Body of pancreas (tissue), 4 donors: ENCODE results near the gene TBC1D7. TPM values are rescaled to one million over a fixed set of nuclear protein-coding genes. Genes with fewer than 3 reads are reported as not detected.

Source experiments
- ATAC-seq: fragments of 150-250 bp; one replicate; pipeline ENCODE4 v1.9.1; 2016
- DNase-seq, 4 donors: peaks; one replicate each; pipeline ENCODE4 v3.0.0-alpha.2; 2019
- H3K27ac ChIP-seq, 4 donors: fragments of 200-600 bp; sonication (generic); 1 replicate in 3 of 4; 2 replicates in 1 of 4; pipeline versions ENCODE4 v1.5.1 to v1.6.1; 2016 to 2019; ENCODE audit warnings: mild to moderate bottlenecking in 1 of 4, mixed read lengths in 1 of 4, moderate library complexity in 1 of 4
- H3K27me3 ChIP-seq, 2 donors: fragments of 200-600 bp; sonication (generic); one replicate each; pipeline ENCODE4 v1.6.0; 2016; ENCODE audit warnings: mild to moderate bottlenecking in 1 of 2
- H3K36me3 ChIP-seq, 2 donors: fragments of 200-600 bp; sonication (generic); replicated peaks in 1 of 2; 2 replicates each; pipeline ENCODE4 v1.5.1; 2016; ENCODE audit warnings: low read depth in 2 of 2; ENCODE audit not compliant: insufficient read depth in 1 of 2
- H3K4me1 ChIP-seq: fragments of 200-600 bp; sonication (generic); one replicate; pipeline ENCODE4 v1.6.0; 2016
- H3K4me3 ChIP-seq, 2 donors: fragments of 200-600 bp; sonication (generic); 1 replicate in 1 of 2; 2 replicates in 1 of 2; pipeline ENCODE4 v1.5.1; 2016 to 2019
- H3K9me3 ChIP-seq, 3 donors: fragments of 200-600 bp; sonication (generic); 1 replicate in 2 of 3; 2 replicates in 1 of 3; pipeline ENCODE4 v1.5.1; 2016
- POLR2A ChIP-seq, 3 donors: fragments of 450-650 bp; IDR thresholded peaks; one replicate each; pipeline ENCODE4 v1.6.1; 2016; ENCODE audit warnings: antibody characterized with exemption in 3 of 3, mild to moderate bottlenecking in 2 of 3
- WGBS, 2 donors: methylation state at CpG; one replicate each; pipeline ENCODE4 v1.1.5; 2017; 5-methylcytosine and 5-hydroxymethylcytosine counted together
- intact Hi-C: fragments of 100-400 bp; cut with DNase I; formaldehyde crosslinking; loops from one replicate; pipeline ENCODE4 v1.15.1; 2023
- total RNA-seq, 2 donors: library from RNA; depleted of rRNA; stranded (reverse); fragments of >200 nt; gene quantifications; one replicate each; pipeline ENCODE4 v1.1.0, GENCODE V29; 2016
- TF ChIP-seq, protein P1 (sequence below), 7 experiments: fragments of 450-650 bp in 4 of 7; fragments of 200-600 bp in 3 of 7; sonication (generic) in 3 of 7; IDR thresholded peaks; one replicate each; pipeline ENCODE4 v1.5.1; 2016 to 2019; ENCODE audit warnings: antibody characterized with exemption in 7 of 7

TBC1D7 gene
- total RNA-seq, 2 donors from 2014 or later: 12.5 to 15.2 TPM

DNA sequence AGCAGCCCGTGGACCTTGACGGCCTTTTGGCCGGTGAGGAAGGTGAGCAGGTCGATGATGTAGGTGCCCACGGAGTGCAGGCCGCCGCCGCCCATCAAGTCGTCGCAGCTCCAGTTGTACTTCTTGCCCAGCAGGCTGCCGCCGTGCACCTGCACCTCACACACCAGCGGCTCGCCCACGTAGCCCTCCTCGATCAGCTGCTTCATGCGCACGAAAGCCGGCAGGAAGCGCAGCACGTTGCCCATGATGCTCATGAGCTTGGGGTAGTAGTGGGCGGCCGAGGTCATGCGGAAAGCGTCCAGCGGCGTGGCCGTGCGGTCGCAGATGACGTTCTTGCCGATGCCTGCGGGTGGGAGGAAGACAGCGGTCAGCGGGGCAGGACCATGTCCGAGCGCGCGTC, 37.0 kb upstream of the TBC1D7 start:
- no peaks in the 10 kb centered on the region for H3K9me3 ChIP-seq
- no peak for ATAC-seq
- H3K4me1 ChIP-seq: peaks cover 7% of the 10 kb centered on the region
- H3K36me3 ChIP-seq: no peaks in the 10 kb centered on the region
- intact Hi-C loops: no loop called here
- no peak overlapping the region for H3K4me3 ChIP-seq
- H3K27ac ChIP-seq: no peak overlapping the region
- no peak for DNase-seq
- H3K27me3 ChIP-seq: no peaks in the 10 kb centered on the region
- TF ChIP-seq, protein P1, sequence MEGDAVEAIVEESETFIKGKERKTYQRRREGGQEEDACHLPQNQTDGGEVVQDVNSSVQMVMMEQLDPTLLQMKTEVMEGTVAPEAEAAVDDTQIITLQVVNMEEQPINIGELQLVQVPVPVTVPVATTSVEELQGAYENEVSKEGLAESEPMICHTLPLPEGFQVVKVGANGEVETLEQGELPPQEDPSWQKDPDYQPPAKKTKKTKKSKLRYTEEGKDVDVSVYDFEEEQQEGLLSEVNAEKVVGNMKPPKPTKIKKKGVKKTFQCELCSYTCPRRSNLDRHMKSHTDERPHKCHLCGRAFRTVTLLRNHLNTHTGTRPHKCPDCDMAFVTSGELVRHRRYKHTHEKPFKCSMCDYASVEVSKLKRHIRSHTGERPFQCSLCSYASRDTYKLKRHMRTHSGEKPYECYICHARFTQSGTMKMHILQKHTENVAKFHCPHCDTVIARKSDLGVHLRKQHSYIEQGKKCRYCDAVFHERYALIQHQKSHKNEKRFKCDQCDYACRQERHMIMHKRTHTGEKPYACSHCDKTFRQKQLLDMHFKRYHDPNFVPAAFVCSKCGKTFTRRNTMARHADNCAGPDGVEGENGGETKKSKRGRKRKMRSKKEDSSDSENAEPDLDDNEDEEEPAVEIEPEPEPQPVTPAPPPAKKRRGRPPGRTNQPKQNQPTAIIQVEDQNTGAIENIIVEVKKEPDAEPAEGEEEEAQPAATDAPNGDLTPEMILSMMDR (IDR thresholded peaks at IDR 0.05): no peak
- no peak for TF ChIP-seq POLR2A (IDR thresholded peaks at IDR 0.05)
- WGBS, 2 donors: 91 to 98% methylated on average over 28 to 31 of the region's 39 CpGs

DNA sequence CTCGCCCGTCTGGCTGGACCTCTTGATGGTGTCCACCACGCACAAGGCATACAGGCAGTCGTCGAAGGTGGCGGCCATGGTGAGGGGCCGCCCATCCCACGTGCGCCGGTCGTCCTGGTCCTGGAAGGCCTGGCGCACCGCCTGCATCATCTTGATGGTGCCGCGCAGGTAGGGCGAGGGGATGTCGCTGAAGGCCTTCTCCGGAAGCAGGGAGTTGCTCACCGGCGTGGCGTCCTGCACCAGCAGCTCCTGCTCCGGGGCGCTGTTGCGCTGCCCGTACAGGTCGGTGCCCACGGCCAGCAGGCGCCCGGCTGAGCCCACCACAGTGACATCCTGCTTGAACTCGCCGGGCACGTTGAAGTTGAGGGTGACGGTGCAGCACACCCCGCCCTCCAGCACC, 36.5 kb upstream of the TBC1D7 start:
- Histone ChIP-seq H3K4me1 (peaks cover 7% of the 10 kb centered on the region), H3K36me3 (no peaks in the 10 kb centered on the region), H3K9me3 (no peaks in the 10 kb centered on the region), H3K4me3 (no peak overlapping the region), H3K27me3 (no peaks in the 10 kb centered on the region), H3K27ac (no peak overlapping the region)
- 95% methylated on average over 30 of the region's 34 CpGs; no CpG with 5 or more reads in 1 of the 2 donors for WGBS, 2 donors
- TF ChIP-seq, protein P1 (IDR thresholded peaks at IDR 0.05): no peak
- no peak for TF ChIP-seq POLR2A (IDR thresholded peaks at IDR 0.05)
- DNase-seq: no peak
- ATAC-seq: no peak
- intact Hi-C loops: no loop called here

DNA sequence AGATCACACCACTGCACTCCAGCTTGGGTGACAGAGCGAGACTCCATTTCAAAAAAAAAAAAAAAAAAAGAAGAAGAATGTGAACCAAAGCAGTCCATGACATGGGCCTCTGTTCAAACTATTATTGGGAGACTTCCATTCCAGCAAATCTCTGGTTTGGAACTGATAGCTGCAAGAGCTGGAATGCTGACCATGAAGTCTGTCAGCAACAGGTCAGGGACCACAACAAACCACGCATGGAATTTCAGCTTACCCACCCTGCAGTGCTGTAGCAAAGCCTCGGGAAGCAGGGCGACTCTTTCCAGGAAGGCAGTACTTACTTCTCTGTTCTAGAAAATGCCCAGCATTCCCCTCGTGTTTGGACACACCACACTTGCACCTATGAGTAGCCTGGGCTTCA, 34.1 kb upstream of the TBC1D7 start:
- TF ChIP-seq POLR2A (IDR thresholded peaks at IDR 0.05): no peak
- TF ChIP-seq, protein P1 (IDR thresholded peaks at IDR 0.05): no peak
- no peak for DNase-seq
- Histone ChIP-seq H3K27ac (no peak overlapping the region), H3K4me1 (no peaks in the 10 kb centered on the region), H3K9me3 (no peaks in the 10 kb centered on the region), H3K4me3 (no peak overlapping the region), H3K27me3 (no peaks in the 10 kb centered on the region), H3K36me3 (no peaks in the 10 kb centered on the region)
- no peak for ATAC-seq
- WGBS, 2 donors: 73 to 76% methylated on average over 5 of the region's 5 CpGs
- intact Hi-C loops: no loop called here

DNA sequence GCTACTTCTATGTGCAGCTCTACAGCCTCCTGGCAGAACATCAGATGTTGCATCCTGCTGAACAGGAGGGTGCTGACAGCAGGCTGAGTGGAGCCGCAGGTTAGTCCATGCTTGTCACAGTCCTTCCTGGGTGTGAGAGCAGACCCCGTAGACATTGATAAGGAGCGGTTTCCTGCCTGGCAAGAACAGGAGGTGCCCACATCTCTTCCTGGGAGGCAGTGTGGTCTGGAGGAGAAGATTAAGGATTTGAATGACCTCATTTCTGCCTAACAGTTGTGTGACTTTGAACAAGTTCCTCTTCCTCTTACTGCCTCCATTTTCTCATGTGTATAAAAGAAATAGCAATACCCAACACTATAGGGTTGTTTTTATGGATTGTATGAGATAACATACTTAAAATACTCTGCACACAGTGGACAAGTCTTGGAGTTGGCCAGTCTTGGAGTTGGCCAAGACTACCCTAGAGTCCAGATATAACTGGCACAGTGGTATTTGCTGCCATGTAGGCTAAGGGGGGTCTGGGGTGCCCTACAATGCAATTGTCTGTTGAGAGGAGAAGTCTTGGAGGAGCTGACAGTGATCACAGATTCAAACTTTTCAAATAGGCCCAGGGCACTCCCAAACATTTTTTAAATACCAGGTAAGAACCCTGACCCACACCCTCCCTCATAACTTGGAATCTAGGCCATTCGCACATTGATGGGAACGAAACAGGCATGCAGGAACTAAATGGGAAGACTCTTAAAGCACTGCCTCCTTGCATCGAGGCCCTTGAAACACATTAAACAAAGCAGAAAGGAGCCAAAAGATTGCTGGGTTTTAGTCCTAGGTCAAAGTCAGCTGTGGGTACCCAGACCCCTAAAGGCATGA, 32.6 kb upstream of the TBC1D7 start:
- ATAC-seq (no peak), DNase-seq (no peak)
- H3K4me3 ChIP-seq: no peak overlapping the region
- H3K27me3 ChIP-seq: no peaks in the 10 kb centered on the region
- no peak overlapping the region for H3K27ac ChIP-seq
- intact Hi-C loops: no loop called here
- no peak for TF ChIP-seq POLR2A (IDR thresholded peaks at IDR 0.05)
- H3K36me3 ChIP-seq: no peaks in the 10 kb centered on the region
- 81 to 89% methylated on average over 6 of the region's 6 CpGs for WGBS, 2 donors
- no peaks in the 10 kb centered on the region for H3K9me3 ChIP-seq
- H3K4me1 ChIP-seq: no peaks in the 10 kb centered on the region

DNA sequence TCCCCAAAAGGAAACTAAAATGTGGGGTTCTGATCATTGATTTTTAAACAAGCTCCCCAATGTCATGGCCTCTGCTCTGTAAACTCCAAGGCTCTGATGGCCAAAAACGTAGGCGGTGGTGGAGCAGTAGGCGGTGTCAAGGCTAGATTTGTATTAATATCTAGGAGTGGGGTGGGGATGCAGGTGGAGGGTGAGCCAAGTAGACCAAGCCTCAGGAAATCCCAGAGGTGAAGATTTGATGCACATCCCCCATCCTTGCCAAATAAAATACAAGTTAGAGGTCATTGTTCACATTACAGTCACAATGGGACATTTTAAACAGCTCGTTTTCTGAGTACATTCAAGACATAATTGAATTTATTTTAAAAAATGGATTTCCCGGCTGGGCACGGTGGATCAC, 30.9 kb upstream of the TBC1D7 start:
- Histone ChIP-seq H3K9me3 (no peaks in the 10 kb centered on the region), H3K4me1 (no peaks in the 10 kb centered on the region), H3K4me3 (no peak overlapping the region), H3K27me3 (no peaks in the 10 kb centered on the region), H3K27ac (no peak overlapping the region), H3K36me3 (no peaks in the 10 kb centered on the region)
- 80 to 90% methylated on average over 6 of the region's 6 CpGs for WGBS, 2 donors
- no peak for DNase-seq
- TF ChIP-seq, protein P1 (IDR thresholded peaks at IDR 0.05): no peak
- no peak for TF ChIP-seq POLR2A (IDR thresholded peaks at IDR 0.05)
- no peak for ATAC-seq
- intact Hi-C loops: no loop called here
